ENCODE measurements around the gene LASP1. TPM values are rescaled to one million over a fixed set of nuclear protein-coding genes. Genes with fewer than 3 reads are reported as not detected.
"Not testable (repeated sequence)": the region's sequence is repeated elsewhere in the genome, so short reads cannot be mapped to it uniquely, and the experiment has no call there.

LASP1 gene
- total RNA-seq, 1 experiment from 2014 or later = 362 TPM

GRCh38 chr17:38925263-38925995, 55.6 kb downstream of the LASP1 start, which contains the start of gene LASP1NB:
Gene LASP1NB, plus strand, starts transcription at chr17:38925614.
- no peak for DNase-seq (ENCODE audit: low read depth)

DNA sequence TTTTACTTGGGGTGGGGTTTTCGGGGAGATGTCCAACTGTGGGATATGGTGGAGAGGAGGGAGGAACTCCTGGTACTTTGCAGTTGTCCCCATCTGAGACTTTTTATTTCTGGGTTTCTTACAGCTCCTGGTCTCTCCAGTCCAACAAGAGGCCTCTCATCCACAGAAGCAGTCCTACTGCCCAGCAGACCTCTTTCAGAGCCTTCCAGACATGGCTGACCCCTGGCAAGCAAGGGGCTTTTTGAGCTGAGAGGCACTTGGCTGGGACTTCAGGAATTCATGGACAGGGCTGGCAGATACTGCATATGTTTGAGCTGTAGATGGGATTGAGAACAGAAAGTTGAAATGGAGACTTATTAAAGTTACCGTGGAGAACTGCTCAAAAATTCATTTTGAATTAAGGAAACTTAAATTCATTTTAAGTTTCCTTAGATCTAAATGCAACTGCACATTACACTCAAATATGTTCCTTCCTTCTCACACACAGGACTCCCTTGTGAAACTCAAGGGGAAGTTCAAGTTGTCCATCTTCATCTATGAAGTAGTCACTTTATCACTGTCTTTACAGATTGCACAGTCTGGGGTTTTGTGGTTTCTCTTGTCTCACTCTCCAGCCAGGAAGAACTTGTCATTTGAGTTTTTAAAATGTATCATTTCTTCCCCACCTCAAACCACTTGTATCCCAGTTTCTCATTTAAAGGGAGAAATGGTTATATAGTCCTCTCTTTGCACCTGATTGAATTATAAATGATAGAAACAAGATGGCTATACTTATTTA, 56.6 kb downstream of the LASP1 start:
- DNase-seq (ENCODE audit: low read depth) = no peak

GRCh38 chr17:38930782-38931181, 60.9 kb downstream of the LASP1 start:
- DNase-seq (ENCODE audit: low read depth) = not testable (repeated sequence)

- not testable (repeated sequence) for DNase-seq (ENCODE audit: low read depth)
Measured at GRCh38 chr17:38933962-38934361, 64.1 kb downstream of the LASP1 start.

DNA sequence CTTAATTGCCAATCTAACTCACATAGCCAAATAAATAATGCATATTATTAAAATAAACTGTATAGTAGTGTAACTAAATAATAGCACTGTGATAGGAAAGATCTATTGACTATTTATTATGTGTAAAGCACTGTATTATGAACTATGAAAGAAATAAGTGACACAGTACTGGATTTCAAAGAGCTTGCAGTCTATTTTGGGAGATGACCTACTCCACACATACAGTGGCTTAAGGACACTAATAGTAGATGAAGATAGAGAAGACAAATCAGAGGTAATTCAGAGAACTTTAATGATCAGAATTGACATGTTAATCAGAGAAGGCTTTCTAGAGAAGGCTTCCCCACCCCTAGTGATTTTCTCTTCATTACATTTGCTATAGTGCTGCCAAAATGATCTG, 70.1 kb downstream of the LASP1 start:
- no peak for DNase-seq (ENCODE audit: low read depth)

GRCh38 chr17:38940404-38940803, 70.5 kb downstream of the LASP1 start:
- DNase-seq (ENCODE audit: low read depth) = no peak

GRCh38 chr17:38942696-38943334, 73.0 kb downstream of the LASP1 start:
- DNase-seq (ENCODE audit: low read depth) = no peak

DNA sequence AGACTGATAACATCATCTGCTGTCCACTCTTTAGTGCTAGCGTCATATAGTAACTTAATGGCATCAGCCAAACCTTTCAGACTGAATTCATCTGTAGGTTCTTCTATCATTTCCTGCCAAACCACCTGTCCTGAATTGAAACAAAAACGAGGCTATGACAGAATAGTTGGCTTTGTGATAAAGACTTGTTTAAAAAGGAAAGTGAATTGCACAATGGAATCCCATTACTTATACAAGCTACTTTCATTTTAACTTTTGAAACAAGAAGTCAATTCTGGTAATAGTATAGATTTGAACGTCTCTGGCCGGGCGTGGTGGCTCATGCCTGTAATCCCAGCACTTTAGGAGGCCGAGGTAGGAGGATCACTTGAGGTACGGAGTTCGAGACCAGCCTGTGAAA, 73.7 kb downstream of the LASP1 start:
- no peak for DNase-seq (ENCODE audit: low read depth)

DNA sequence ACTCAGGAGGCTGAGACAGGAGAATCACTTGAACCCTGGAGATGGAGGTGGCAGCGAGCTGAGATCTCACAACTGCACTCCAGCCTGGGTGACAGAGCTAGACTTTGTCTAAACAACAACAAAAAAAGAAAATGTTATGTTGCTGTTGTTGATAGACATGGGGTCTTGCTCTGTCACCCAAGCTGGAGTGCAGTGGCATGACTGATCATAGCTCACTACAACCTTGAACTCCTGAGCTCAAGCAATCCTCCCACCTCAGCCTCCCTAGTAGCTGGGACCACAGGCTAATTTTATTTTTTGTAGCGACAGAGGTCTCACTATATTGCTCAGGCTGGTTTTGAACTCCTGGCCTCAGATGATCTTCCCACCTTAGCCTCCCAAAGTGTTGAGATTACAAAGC, 77.3 kb downstream of the LASP1 start:
- DNase-seq (ENCODE audit: low read depth) = no peak

DNA sequence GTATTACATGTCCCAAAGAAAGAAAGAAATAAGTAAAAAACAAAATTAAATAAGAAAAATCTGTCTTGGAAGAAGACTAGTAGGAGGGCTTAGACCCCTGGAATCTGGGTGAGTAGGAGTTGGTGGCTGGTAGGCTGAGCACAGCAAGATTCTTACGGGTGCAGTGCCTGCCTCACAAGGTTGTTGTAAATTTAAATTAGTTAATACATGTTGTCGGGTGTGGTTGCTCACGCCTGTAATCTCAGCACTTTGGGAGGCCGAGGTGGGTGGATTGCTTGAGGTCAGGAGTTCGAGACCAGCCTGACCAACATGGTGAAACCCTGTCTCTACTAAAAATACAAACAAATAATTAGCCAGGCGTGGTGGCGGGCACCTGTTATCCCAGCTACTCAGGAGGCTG, 83.9 kb downstream of the LASP1 start:
- DNase-seq (ENCODE audit: low read depth) = not testable (repeated sequence)

GRCh38 chr17:38958326-38958725, 88.5 kb downstream of the LASP1 start:
- no peak for DNase-seq (ENCODE audit: low read depth)

DNA sequence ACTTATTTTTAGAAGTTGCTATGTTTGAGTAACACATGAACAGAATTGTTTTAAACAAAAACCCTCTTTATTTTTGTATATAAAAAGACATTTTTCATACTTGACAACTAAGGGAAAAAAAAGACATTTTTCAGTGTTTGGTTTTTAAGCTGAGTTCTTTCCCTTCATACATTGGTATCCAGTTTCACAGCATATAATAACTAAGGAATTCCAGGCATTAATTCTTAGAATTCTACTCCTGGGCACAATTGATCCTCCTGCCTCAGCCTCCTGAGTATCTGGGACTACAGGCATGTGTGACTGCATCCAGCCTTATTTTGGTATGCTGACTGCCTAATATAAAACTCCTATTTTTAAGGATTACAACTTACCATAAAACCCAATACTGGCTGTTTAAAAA, 88.9 kb downstream of the LASP1 start:
- peak; percentile 26 for DNase-seq (ENCODE audit: low read depth)

GRCh38 chr17:38959508-38959907, 89.7 kb downstream of the LASP1 start:
- DNase-seq (ENCODE audit: low read depth) = no peak

GRCh38 chr17:38960402-38960801, 90.5 kb downstream of the LASP1 start:
- no peak for DNase-seq (ENCODE audit: low read depth)

GRCh38 chr17:38961413-38961812, 91.6 kb downstream of the LASP1 start:
- no peak for DNase-seq (ENCODE audit: low read depth)

- no peak for DNase-seq (ENCODE audit: low read depth)
Measured at GRCh38 chr17:38967290-38967738, 97.5 kb downstream of the LASP1 start, which contains the start of gene FBXO47. Gene FBXO47, minus strand, starts transcription at chr17:38967403. Its CDS starts 4,378 bp downstream, at chr17:38963025.

DNA sequence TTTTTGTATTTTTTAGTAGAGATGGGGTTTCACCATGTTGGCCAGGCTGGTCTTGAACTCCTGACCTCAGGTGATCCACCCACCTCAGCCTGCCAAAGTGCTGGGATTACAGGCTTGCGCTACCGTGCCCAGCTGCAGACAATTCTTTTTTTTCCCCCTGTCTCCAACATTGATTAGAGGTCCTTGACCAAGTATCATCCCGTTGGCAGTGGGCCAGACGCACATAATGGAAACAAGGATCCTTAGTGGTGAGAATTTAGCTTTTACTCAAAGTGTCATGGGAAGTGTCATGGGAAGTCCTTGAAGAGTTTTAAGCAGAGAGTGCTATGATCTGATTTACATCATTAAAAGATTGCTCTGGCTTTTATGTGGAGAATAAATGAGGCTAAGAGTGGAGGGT, 99.4 kb downstream of the LASP1 start:
- no peak for DNase-seq (ENCODE audit: low read depth)

DNA sequence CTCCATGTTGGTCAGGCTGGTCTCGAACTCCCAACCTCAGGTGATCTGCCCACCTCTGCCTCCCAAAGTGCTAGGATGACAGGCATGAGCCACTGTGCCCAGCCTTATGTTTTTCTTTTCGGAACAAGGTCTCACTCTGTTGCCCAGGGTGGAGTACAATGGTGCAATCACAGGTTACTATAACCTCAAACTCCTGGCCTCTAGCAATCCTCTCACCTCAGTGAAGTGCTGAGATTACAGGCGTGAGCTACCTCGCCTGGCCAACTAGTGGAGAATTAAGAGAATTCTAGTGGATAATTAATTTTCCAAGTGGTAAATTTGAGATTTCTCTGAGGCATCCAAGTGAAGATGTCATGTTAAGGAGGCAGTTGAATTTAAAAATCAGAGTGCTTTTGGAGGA, 100.3 kb downstream of the LASP1 start:
- no peak for DNase-seq (ENCODE audit: low read depth)

GRCh38 chr17:38970804-38971203, 100.9 kb downstream of the LASP1 start:
- no peak for DNase-seq (ENCODE audit: low read depth)
